Heart left ventricle (tissue), 16 donors: ENCODE data around the gene FAHD1. TPM values are rescaled to one million over a fixed set of nuclear protein-coding genes. Genes with fewer than 3 reads are reported as not detected.

Source experiments
- ATAC-seq, 4 donors: fragments of 200-7000 bp; cut with Tn5 transposase; one replicate each; pipeline ENCODE4 v1.9.1; 2020 to 2022; ENCODE audit warnings: moderate library complexity in 4 of 4, mild to moderate bottlenecking in 3 of 4, moderate number of reproducible peaks in 1 of 4
- DNase-seq, 5 donors: peaks; one replicate each; pipeline ENCODE4 v3.0.0-alpha.2; 2020
- H3K27ac ChIP-seq, 12 donors: fragments of 200-600 bp; sonication (generic) in 4 of 12; one replicate each; pipeline versions ENCODE4 v1.5.0 to v1.8.0; 2016 to 2022; ENCODE audit warnings: mild to moderate bottlenecking in 2 of 12
- H3K27me3 ChIP-seq, 9 donors: fragments of 200-600 bp; sonication (generic) in 2 of 9; one replicate each; pipeline versions ENCODE4 v1.5.1 to v1.8.0; 2016 to 2022; ENCODE audit warnings: mild to moderate bottlenecking in 3 of 9
- H3K36me3 ChIP-seq, 9 donors: fragments of 200-600 bp; sonication (generic) in 2 of 9; one replicate each; pipeline versions ENCODE4 v1.5.0 to v1.8.0; 2018 to 2022; ENCODE audit warnings: mild to moderate bottlenecking in 2 of 9
- H3K4me1 ChIP-seq, 12 donors: fragments of 200-600 bp; sonication (generic) in 4 of 12; one replicate each; pipeline versions ENCODE4 v1.5.0 to v1.8.0; 2016 to 2022; ENCODE audit warnings: mild to moderate bottlenecking in 3 of 12
- H3K4me3 ChIP-seq, 12 donors: fragments of 200-600 bp; sonication (generic) in 4 of 12; one replicate each; pipeline versions ENCODE4 v1.5.0 to v1.8.0; 2017 to 2022; ENCODE audit warnings: mild to moderate bottlenecking in 9 of 12, moderate library complexity in 4 of 12
- H3K9me3 ChIP-seq, 12 donors: fragments of 200-600 bp; sonication (generic) in 4 of 12; one replicate each; pipeline versions ENCODE4 v1.5.0 to v1.8.0; 2016 to 2022; ENCODE audit warnings: mild to moderate bottlenecking in 1 of 12
- POLR2A ChIP-seq, 2 donors: fragments of 450-650 bp; IDR thresholded peaks; one replicate each; pipeline ENCODE4 v1.6.1; 2017; ENCODE audit warnings: antibody characterized with exemption in 2 of 2, mild to moderate bottlenecking in 2 of 2, moderate library complexity in 2 of 2
- WGBS, 4 donors: extraction: QIAGEN DNeasy Blood & Tissue Kit in 2 of 4; methylation state at CpG; one replicate each; pipeline versions ENCODE4 v1.1.5 to v1.1.7; 2013 to 2018; 5-methylcytosine and 5-hydroxymethylcytosine counted together
- intact Hi-C, 10 donors: fragments of 100-400 bp; cut with DNase I; formaldehyde crosslinking; loops; one replicate each; pipeline versions ENCODE4 v1.11.1 to v1.14.2; 2022
- polyA plus RNA-seq, 2 donors: library from polyadenylated mRNA; stranded (reverse); fragments of 200-250 nt; gene quantifications; one replicate each; pipeline ENCODE4 v1.2.3, GENCODE V29; 2013
- total RNA-seq, 9 donors: library from RNA; depleted of rRNA in 2 of 9; stranded (reverse); fragments of >200 nt in 2 of 9; fragmentation: NEBNext Ultra II Directional in 3 of 9; extraction: Animal tissue kit (Norgen Biotek cat#: 25700) in 3 of 9; gene quantifications; one replicate each; pipeline versions ENCODE4 v1.1.0 to v1.2.4, GENCODE V29; 2016 to 2023
- TF ChIP-seq, protein P1 (sequence below), 12 donors: fragments of 200-600 bp; sonication (generic) in 4 of 12; IDR thresholded peaks; one replicate each; pipeline versions ENCODE4 v1.5.0 to v1.8.0; 2018 to 2022; ENCODE audit warnings: antibody characterized with exemption in 12 of 12, mild to moderate bottlenecking in 5 of 12
- donor health status: ischemic (EF 13 %, LVEDD 7.1; RV severe dilation, severe dysfunction).
- donor health status: healthy with polysubstance abuse.
- donor health status: DM: no; HTN: yes; CAD: no.
- donor health status: DM: no; HTN: no; CAD: no.
- donor health status: ischemic (EF 25% LVEDD 6.9; RV normal size, moderate dysfunction).
- donor health status: ischemic (EF 25% LVEDD 5.7; RV mildly dilated, moderate dysfunction).
- donor health status: healthy.
- donor health status: DM: yes; HTN: yes; CAD: no.
- donor health status: ischemic (EF 35%, LVEDD 5.7; RV mildly dilated, moderate dysfunction).
- donor health status: nonischemic (EF 11% LVEDD 7.7; RV severe dilation, severe dysfunction).
- donor health status: DM: yes; HTN: yes; CAD: no.
- donor health status: PGD.
- donor health status: ischemic (EF 29% LVEDD 5.4; RV normal size, mild dysfunction).
- donor health status: nonischemic (EF 23%, LVEDD 6.1; RV moderate dilation, normal function).

The FAHD1 gene
- total and polyA plus RNA-seq, 11 donors: 19.2 to 83.8 (median 32.9) TPM

DNA sequence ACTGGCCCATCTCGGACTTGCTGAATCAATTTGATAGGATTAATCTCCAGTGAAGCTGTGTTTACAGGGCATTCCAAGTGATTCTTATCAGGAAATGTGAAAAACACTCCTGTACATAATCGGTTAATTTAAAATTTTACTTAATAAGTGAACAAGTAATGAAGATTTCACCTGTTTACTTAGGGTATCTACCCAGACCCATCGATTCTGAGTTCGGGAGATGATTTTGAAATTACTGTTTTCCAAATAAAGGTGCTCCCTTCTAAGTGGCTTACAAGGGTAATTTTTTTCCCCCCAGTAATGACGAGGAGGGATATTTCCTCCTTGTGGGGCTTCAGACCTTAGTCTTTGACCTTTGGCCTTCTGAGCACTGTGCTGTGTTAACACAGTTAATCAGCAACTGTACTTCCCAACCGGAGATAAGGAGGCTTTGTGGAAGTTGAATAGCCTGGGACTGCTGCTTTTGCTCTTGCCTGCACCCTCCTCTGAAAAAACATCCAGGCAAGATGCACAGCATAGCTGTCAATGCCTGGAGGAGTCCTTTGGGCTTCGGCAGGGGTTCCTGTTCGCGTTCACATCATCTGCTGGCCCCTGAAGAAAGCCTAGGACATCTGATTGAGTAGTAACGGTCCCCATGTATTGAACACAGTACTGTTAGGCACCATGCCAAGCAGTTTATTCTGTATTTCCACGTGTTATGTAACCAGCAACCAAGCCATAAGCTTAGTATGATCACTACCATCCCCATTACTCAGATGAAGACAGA, 1.8 kb downstream of the FAHD1 start:
- Histone ChIP-seq H3K36me3 (peaks cover 0 to 22% (median 13%) of the 10 kb centered on the region in 9 donors), H3K4me1 (peaks cover 9 to 53% (median 41%) of the 10 kb centered on the region in 12 donors), H3K27ac (no peak overlapping the region), H3K27me3 (no peaks in the 10 kb centered on the region), H3K4me3 (peak overlapping the region in 8 of 12 donors; percentile 6 to 99 (median 82)), H3K9me3 (no peaks in the 10 kb centered on the region)
- TF ChIP-seq, protein P1, sequence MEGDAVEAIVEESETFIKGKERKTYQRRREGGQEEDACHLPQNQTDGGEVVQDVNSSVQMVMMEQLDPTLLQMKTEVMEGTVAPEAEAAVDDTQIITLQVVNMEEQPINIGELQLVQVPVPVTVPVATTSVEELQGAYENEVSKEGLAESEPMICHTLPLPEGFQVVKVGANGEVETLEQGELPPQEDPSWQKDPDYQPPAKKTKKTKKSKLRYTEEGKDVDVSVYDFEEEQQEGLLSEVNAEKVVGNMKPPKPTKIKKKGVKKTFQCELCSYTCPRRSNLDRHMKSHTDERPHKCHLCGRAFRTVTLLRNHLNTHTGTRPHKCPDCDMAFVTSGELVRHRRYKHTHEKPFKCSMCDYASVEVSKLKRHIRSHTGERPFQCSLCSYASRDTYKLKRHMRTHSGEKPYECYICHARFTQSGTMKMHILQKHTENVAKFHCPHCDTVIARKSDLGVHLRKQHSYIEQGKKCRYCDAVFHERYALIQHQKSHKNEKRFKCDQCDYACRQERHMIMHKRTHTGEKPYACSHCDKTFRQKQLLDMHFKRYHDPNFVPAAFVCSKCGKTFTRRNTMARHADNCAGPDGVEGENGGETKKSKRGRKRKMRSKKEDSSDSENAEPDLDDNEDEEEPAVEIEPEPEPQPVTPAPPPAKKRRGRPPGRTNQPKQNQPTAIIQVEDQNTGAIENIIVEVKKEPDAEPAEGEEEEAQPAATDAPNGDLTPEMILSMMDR (IDR thresholded peaks at IDR 0.05): no peak
- no peak for TF ChIP-seq POLR2A (IDR thresholded peaks at IDR 0.05)
- ATAC-seq: no peak
- WGBS, 4 donors: 46 to 57% (median 55%) methylated on average over 11 of the region's 11 CpGs
- intact Hi-C loops: no loop called here
- no peak for DNase-seq

DNA sequence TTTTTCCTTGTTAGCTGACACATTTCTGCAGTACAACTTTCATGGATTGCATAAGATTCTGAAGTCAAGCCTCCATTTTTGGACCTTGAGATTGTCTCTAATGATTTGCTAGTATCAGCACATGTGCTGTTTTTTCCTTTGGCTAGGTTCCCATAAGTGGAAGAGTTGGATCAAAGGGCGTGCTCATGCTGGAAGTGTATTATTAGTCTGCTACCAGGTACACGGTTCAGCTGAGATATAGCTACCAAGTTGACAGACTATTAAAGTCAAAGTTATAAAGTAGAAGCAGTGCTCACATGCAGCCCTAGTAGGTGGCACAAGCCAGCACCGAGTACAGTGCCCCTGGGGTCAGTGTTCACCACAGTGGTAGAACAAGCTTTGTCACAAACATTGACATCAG, 3.2 kb downstream of the FAHD1 start:
- DNase-seq (no peak), ATAC-seq (no peak)
- WGBS, 4 donors: 43 to 47% (median 45%) methylated on average over 3 of the region's 3 CpGs
- no peaks in the 10 kb centered on the region for H3K27me3 ChIP-seq
- intact Hi-C loops: no loop called here
- H3K36me3 ChIP-seq: peaks cover 0 to 22% (median 13%) of the 10 kb centered on the region in 9 donors
- H3K9me3 ChIP-seq: no peaks in the 10 kb centered on the region
- H3K4me1 ChIP-seq: peaks cover 9 to 39% (median 30%) of the 10 kb centered on the region in 12 donors
- H3K27ac ChIP-seq: no peak overlapping the region
- TF ChIP-seq, protein P1 (IDR thresholded peaks at IDR 0.05): no peak
- no peak for TF ChIP-seq POLR2A (IDR thresholded peaks at IDR 0.05)
- no peak overlapping the region for H3K4me3 ChIP-seq

DNA sequence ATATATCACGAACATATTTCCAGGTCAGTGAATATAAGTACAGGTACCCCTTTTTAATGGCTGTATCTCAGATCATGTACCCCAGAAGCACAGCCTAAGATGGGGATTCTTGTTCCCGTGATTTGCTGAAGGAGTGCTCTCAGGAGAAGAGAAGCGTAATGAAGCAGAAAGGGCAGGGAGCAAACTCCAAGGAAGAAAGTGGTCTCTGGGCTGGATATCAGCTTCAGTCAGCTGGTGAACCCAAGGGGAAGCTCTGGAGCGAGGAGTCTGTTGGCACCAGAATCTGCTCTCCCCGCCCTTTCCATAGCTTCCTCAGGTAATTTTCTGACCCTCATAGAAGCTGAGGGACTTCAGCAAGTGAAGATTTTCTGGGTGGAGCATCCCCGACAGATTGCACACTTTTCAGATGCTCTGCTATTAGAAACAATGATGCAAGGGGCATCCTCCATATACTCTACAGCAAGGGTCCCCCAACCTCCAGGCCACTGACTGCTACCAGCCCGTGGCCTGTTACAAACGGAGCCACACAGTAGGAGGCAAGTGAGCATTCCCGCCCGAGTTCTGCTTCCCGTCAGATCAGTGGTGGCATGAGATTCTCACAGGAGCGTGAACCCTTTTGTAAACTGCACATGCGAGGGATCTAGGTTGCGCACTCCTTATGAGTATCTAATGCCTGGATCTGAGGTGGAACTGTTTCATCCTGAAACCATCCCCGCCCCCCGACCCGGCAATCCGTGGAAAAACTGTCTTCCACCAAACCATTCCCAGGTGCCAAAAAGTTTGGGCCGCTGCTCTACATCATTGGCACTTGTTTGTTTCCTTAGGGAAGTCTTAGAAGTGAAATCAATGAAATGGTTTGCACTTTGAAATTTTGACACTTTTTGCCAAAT, 4.4 kb downstream of the FAHD1 start:
- H3K36me3 ChIP-seq: peaks cover 0 to 22% (median 13%) of the 10 kb centered on the region in 9 donors
- ATAC-seq: no peak

More for the DNA sequence above, 4.4 kb downstream of the FAHD1 start:
- TF ChIP-seq POLR2A (IDR thresholded peaks at IDR 0.05): no peak
- TF ChIP-seq, protein P1 (IDR thresholded peaks at IDR 0.05): no peak
- intact Hi-C loops: no loop called here
- H3K9me3 ChIP-seq: no peaks in the 10 kb centered on the region
- H3K4me1 ChIP-seq: peaks cover 4 to 31% (median 23%) of the 10 kb centered on the region in 12 donors
- no peaks in the 10 kb centered on the region for H3K27me3 ChIP-seq
- no peak overlapping the region for H3K4me3 ChIP-seq
- 82 to 88% (median 85%) methylated on average over 18 to 19 of the region's 19 CpGs for WGBS, 4 donors
- no peak overlapping the region for H3K27ac ChIP-seq
- no peak for DNase-seq
